ENCODE measurements around the gene RSRC2. TPM values are rescaled to one million over a fixed set of nuclear protein-coding genes. Genes with fewer than 3 reads are reported as not detected.

The RSRC2 gene
- polyA plus RNA-seq, 3 donors: 7.6 to 63.5 (median 15.8) TPM

DNA sequence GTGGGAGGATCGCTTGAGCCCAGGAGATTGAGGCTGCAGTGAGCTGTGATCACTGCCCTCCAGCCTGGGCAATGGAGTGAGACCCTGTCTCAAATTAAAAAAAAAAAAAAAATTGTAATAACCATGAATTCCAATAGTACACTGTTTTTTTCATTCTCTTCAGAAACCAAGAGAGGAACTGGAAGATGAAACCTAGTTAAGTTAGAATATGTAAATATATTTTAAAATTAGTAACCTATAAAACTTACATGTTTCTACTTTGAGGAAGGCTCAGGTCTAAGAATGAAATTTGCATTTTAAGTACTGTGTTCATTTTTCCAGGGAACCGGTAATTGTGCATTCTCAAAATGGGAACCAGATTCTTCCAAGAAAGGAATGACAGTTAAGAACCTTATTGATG is 19.1 kb upstream of the RSRC2 start:
- no peaks in the 10 kb centered on the region for H3K9me3 Mint-ChIP-seq
- H3K27me3 ChIP-seq (ENCODE audit: control insufficient read depth in 2 of 2, insufficient read depth in 2 of 2, low read length in 2 of 2): no peaks in the 10 kb centered on the region
- 100% methylated on average over 1 of the region's 2 CpGs for WGBS (ENCODE audit: insufficient coverage)
- no peaks in the 10 kb centered on the region for H3K4me1 ChIP-seq (ENCODE audit: control insufficient read depth in 1 of 2, insufficient read depth in 2 of 2, low read length in 2 of 2)
- H4K20me1 ChIP-seq (ENCODE audit: insufficient read depth, low read length): no peaks in the 10 kb centered on the region
- H3K27me3 Mint-ChIP-seq (ENCODE audit: low read depth in 3 of 3): peaks cover 0 to 2% (median 0%) of the 10 kb centered on the region in 3 donors
- H3K27ac ChIP-seq (ENCODE audit: low read depth in 1 of 2, low read length in 2 of 2): no peak overlapping the region
- no peak overlapping the region for H3K4me3 Mint-ChIP-seq
- H3K79me2 ChIP-seq (ENCODE audit: insufficient read depth, low read length): no peaks in the 10 kb centered on the region
- DNase-seq: no peak
- H3K4me2 ChIP-seq (replicated peaks; ENCODE audit: extremely low read depth, low read length, poor library complexity, severe bottlenecking): no peak overlapping the region
- TF ChIP-seq, protein P1, sequence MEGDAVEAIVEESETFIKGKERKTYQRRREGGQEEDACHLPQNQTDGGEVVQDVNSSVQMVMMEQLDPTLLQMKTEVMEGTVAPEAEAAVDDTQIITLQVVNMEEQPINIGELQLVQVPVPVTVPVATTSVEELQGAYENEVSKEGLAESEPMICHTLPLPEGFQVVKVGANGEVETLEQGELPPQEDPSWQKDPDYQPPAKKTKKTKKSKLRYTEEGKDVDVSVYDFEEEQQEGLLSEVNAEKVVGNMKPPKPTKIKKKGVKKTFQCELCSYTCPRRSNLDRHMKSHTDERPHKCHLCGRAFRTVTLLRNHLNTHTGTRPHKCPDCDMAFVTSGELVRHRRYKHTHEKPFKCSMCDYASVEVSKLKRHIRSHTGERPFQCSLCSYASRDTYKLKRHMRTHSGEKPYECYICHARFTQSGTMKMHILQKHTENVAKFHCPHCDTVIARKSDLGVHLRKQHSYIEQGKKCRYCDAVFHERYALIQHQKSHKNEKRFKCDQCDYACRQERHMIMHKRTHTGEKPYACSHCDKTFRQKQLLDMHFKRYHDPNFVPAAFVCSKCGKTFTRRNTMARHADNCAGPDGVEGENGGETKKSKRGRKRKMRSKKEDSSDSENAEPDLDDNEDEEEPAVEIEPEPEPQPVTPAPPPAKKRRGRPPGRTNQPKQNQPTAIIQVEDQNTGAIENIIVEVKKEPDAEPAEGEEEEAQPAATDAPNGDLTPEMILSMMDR (IDR thresholded peaks at IDR 0.05): no peak
- no peak overlapping the region for H3K27ac Mint-ChIP-seq
- H3K9ac ChIP-seq (ENCODE audit: insufficient read depth, low read length, poor library complexity, severe bottlenecking): no peak overlapping the region
- no peaks in the 10 kb centered on the region for H3K4me1 Mint-ChIP-seq
- H3K36me3 Mint-ChIP-seq: peaks cover 30 to 54% of the 10 kb centered on the region in 2 donors
- intact Hi-C loops (cut with micrococcal nuclease): no loop called here
- H3K4me3 ChIP-seq (replicated peaks in 1 of 3; ENCODE audit: low read depth in 2 of 3, low read length in 3 of 3): no peak overlapping the region
- H3K9me3 ChIP-seq (replicated peaks in 1 of 2; ENCODE audit: control insufficient read depth in 1 of 2, insufficient read depth in 1 of 2, low read length in 2 of 2): no peaks in the 10 kb centered on the region
- no peak overlapping the region for H2AFZ ChIP-seq (ENCODE audit: insufficient read depth, low read depth, low read length, poor library complexity, severe bottlenecking)
- H3K36me3 ChIP-seq (replicated peaks in 1 of 2; ENCODE audit: control insufficient read depth in 1 of 2, insufficient read depth in 2 of 2, low read length in 2 of 2): peaks cover 38 to 70% of the 10 kb centered on the region in 2 donors

DNA sequence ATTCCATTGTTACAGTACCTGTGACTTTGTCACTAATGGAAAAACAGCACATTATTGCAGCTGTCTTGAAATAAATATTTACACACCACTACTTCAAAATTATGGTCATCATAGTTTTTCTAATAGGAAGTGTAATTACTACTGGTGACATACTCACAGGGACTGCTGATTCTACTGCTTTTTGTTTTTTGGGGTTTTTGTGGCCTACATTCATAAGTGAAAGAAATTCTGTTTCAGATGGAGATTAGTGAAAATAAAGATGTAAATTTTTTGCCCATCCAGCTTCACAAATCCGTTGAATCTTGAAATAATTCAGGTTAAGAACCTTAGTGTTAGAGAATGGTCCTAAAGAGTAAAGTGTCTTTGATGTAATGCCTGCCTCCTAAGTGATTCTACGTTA is 17.8 kb upstream of the RSRC2 start:
- TF ChIP-seq, protein P1 (IDR thresholded peaks at IDR 0.05): no peak
- DNase-seq: no peak
- Histone ChIP-seq H3K27me3 (ENCODE audit: control insufficient read depth in 2 of 2, insufficient read depth in 2 of 2, low read length in 2 of 2) (no peaks in the 10 kb centered on the region), H4K20me1 (ENCODE audit: insufficient read depth, low read length) (no peaks in the 10 kb centered on the region), H3K9me3 (replicated peaks in 1 of 2; ENCODE audit: control insufficient read depth in 1 of 2, insufficient read depth in 1 of 2, low read length in 2 of 2) (no peaks in the 10 kb centered on the region), H3K27ac (ENCODE audit: low read depth in 1 of 2, low read length in 2 of 2) (no peak overlapping the region), H3K9ac (ENCODE audit: insufficient read depth, low read length, poor library complexity, severe bottlenecking) (no peak overlapping the region), H3K36me3 (replicated peaks in 1 of 2; ENCODE audit: control insufficient read depth in 1 of 2, insufficient read depth in 2 of 2, low read length in 2 of 2) (peaks cover 26 to 62% of the 10 kb centered on the region in 2 donors), H3K4me2 (replicated peaks; ENCODE audit: extremely low read depth, low read length, poor library complexity, severe bottlenecking) (no peak overlapping the region), H2AFZ (ENCODE audit: insufficient read depth, low read depth, low read length, poor library complexity, severe bottlenecking) (no peak overlapping the region), H3K4me3 (replicated peaks in 1 of 3; ENCODE audit: low read depth in 2 of 3, low read length in 3 of 3) (no peak overlapping the region), H3K79me2 (ENCODE audit: insufficient read depth, low read length) (no peaks in the 10 kb centered on the region), H3K4me1 (ENCODE audit: control insufficient read depth in 1 of 2, insufficient read depth in 2 of 2, low read length in 2 of 2) (no peaks in the 10 kb centered on the region)
- Mint-ChIP-seq H3K4me3 (no peak overlapping the region), H3K27me3 (ENCODE audit: low read depth in 3 of 3) (peaks cover 0 to 2% (median 0%) of the 10 kb centered on the region in 3 donors), H3K27ac (no peak overlapping the region), H3K4me1 (no peaks in the 10 kb centered on the region), H3K9me3 (no peaks in the 10 kb centered on the region), H3K36me3 (peaks cover 23 to 57% of the 10 kb centered on the region in 2 donors)
- intact Hi-C loops (cut with micrococcal nuclease): no loop called here
- WGBS (ENCODE audit: insufficient coverage): no CpG with 5 or more reads among the region's 2 CpGs

All from CD14-positive monocyte (primary cell).